Ishikawa (cell line): ENCODE data around the gene HRH4.

ENCODE experiments used
- CEBPB ChIP-seq: IDR thresholded peaks from 2 replicates; pipeline ENCODE4 v1.6.1; 2012
- CREB1 ChIP-seq: IDR thresholded peaks from 2 replicates; pipeline ENCODE4 v1.6.1; 2012; ENCODE audit warnings: low read depth
- EGR1 ChIP-seq: IDR thresholded peaks from 2 replicates; pipeline ENCODE4 v1.6.1; 2012
- EP300 ChIP-seq: IDR thresholded peaks from 2 replicates; pipeline ENCODE4 v1.6.1; 2012; ENCODE audit warnings: borderline replicate concordance
- FOXM1 ChIP-seq: IDR thresholded peaks from 2 replicates; pipeline ENCODE4 v1.6.1; 2012; ENCODE audit warnings: low read depth, borderline replicate concordance
- MAX ChIP-seq: IDR thresholded peaks from 2 replicates; pipeline ENCODE4 v1.6.1; 2012
- NFIC ChIP-seq: IDR thresholded peaks from 2 replicates; pipeline ENCODE4 v1.6.1; 2012
- RAD21 ChIP-seq: IDR thresholded peaks from 2 replicates; pipeline ENCODE4 v1.6.1; 2012; ENCODE audit warnings: low read depth
- REST ChIP-seq: IDR thresholded peaks from 2 replicates; pipeline ENCODE4 v1.6.1; 2012; ENCODE audit warnings: low read depth, mild to moderate bottlenecking
- TAF1 ChIP-seq: IDR thresholded peaks from 2 replicates; pipeline ENCODE4 v1.6.1; 2012; ENCODE audit warnings: low read depth, mild to moderate bottlenecking
- TCF12 ChIP-seq: IDR thresholded peaks from 2 replicates; pipeline ENCODE4 v1.6.1; 2012; ENCODE audit warnings: low read depth
- TEAD4 ChIP-seq: IDR thresholded peaks from 2 replicates; pipeline ENCODE4 v1.6.1; 2012
- USF1 ChIP-seq: IDR thresholded peaks from 2 replicates; pipeline ENCODE4 v1.6.1; 2012
- YY1 ChIP-seq: IDR thresholded peaks from 2 replicates; pipeline ENCODE4 v1.6.1; 2012; ENCODE audit warnings: low read depth
- ZBTB7A ChIP-seq: IDR thresholded peaks from 2 replicates; pipeline ENCODE4 v1.6.1; 2012; ENCODE audit warnings: low read depth

HRH4 gene

GRCh38 chr18:24460388-24460787, at the start of gene HRH4:
HRH4 (plus strand) TSS chr18:24460637; CDS start chr18:24460729, 92 bp downstream.
- TF ChIP-seq REST (no peak), FOXM1 (no peak), CEBPB (no peak), YY1 (no peak), USF1 (no peak), TCF12 (no peak), RAD21 (no peak), TEAD4 (no peak), CREB1 (no peak), EP300 (no peak), ZBTB7A (no peak), EGR1 (no peak), MAX (no peak), NFIC (no peak), TAF1 (no peak)

- TF ChIP-seq RAD21 = peak; percentile 26; the same call in 1 of the 2 replicates
- TF ChIP-seq YY1 = no peak
Observed at GRCh38 chr18:24413148-24413547, 47.3 kb upstream of the HRH4 start.

- TF ChIP-seq FOXM1 (no peak), RAD21 (no peak), ZBTB7A (no peak), MAX (no peak), REST (no peak), EGR1 (no peak), CEBPB (no peak), CREB1 (no peak), TCF12 (no peak), TAF1 (no peak), EP300 (no peak), NFIC (no peak), YY1 (no peak), TEAD4 (no peak), USF1 (no peak)
Observed at GRCh38 chr18:24414349-24415003, 46.0 kb upstream of the HRH4 start.

GRCh38 chr18:24417480-24417879, 43.0 kb upstream of the HRH4 start:
- TF ChIP-seq NFIC (no peak), TAF1 (no peak), USF1 (no peak), TEAD4 (no peak), CEBPB (no peak), CREB1 (no peak), ZBTB7A (no peak), YY1 (no peak)

GRCh38 chr18:24420551-24420950, 39.9 kb upstream of the HRH4 start:
- no peak for TF ChIP-seq REST
- TF ChIP-seq EP300 = no peak
- TF ChIP-seq MAX = no peak
- no peak for TF ChIP-seq EGR1
- no peak for TF ChIP-seq TEAD4
- TF ChIP-seq NFIC = no peak
- TF ChIP-seq FOXM1 = no peak
- no peak for TF ChIP-seq CEBPB
- TF ChIP-seq ZBTB7A = no peak
- no peak for TF ChIP-seq TAF1
- no peak for TF ChIP-seq CREB1
